ENCODE results near the gene NLGN4X. TPM values are rescaled to one million over a fixed set of nuclear protein-coding genes. Genes with fewer than 3 reads are reported as not detected.

Gene NLGN4X
- total and polyA plus RNA-seq, 8 donors: 0.11 to 1.4 (median 0.48) TPM

- intact Hi-C loops (cut with DNase I): no loop called here
- no peaks in the 10 kb centered on the region for H3K27me3 ChIP-seq
- TF ChIP-seq, protein P1, sequence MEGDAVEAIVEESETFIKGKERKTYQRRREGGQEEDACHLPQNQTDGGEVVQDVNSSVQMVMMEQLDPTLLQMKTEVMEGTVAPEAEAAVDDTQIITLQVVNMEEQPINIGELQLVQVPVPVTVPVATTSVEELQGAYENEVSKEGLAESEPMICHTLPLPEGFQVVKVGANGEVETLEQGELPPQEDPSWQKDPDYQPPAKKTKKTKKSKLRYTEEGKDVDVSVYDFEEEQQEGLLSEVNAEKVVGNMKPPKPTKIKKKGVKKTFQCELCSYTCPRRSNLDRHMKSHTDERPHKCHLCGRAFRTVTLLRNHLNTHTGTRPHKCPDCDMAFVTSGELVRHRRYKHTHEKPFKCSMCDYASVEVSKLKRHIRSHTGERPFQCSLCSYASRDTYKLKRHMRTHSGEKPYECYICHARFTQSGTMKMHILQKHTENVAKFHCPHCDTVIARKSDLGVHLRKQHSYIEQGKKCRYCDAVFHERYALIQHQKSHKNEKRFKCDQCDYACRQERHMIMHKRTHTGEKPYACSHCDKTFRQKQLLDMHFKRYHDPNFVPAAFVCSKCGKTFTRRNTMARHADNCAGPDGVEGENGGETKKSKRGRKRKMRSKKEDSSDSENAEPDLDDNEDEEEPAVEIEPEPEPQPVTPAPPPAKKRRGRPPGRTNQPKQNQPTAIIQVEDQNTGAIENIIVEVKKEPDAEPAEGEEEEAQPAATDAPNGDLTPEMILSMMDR (IDR thresholded peaks at IDR 0.05): no peak
- H3K9me3 ChIP-seq: no peaks in the 10 kb centered on the region
- no peaks in the 10 kb centered on the region for H3K36me3 ChIP-seq
- 64 to 66% methylated on average over 6 of the region's 6 CpGs for WGBS, 2 donors
- H3K4me1 ChIP-seq: no peaks in the 10 kb centered on the region
- no peak for FAIRE-seq
- H3K27ac ChIP-seq: no peak overlapping the region
- no peak overlapping the region for H3K4me3 ChIP-seq
- ATAC-seq: no peak
- no peak for DNase-seq
Measured at GRCh38 chrX:6149060-6149872, 79.4 kb downstream of the NLGN4X start.

DNA sequence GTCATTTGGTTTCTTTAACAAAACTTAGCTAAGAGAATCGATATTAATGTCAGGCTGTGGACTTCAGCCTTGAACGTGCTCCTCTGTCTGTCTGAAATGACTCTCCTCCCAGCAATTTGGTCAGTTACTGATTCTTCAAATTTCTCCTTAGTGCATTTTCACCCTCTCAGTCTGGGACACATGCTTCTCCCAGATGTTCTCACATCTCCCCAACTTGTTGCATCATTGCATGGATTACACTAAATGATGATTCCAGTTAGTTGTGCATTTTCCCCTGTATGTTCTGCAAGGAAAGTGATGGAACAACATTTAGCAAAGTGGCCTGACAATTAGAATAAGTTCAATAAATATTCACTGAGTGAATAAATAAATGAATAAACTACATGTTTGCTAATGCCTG is 94.4 kb downstream of the NLGN4X start:
- Histone ChIP-seq H3K4me3 (no peak overlapping the region), H3K36me3 (no peaks in the 10 kb centered on the region), H3K4me1 (no peaks in the 10 kb centered on the region), H3K27me3 (peaks cover 0 to 3% (median 0%) of the 10 kb centered on the region in 4 donors), H3K27ac (no peak overlapping the region), H3K9me3 (no peaks in the 10 kb centered on the region)
- intact Hi-C loops (cut with DNase I): no loop called here
- TF ChIP-seq, protein P1 (IDR thresholded peaks at IDR 0.05): no peak
- WGBS, 2 donors: 70 to 73% methylated on average over 2 of the region's 2 CpGs
- ATAC-seq: no peak
- FAIRE-seq: no peak
- no peak for DNase-seq

- no peak for ATAC-seq
- FAIRE-seq: no peak
- no peak overlapping the region for H3K27ac ChIP-seq
- 81 to 86% methylated on average over 5 of the region's 5 CpGs for WGBS, 2 donors
- TF ChIP-seq, protein P1 (IDR thresholded peaks at IDR 0.05): no peak
- H3K4me1 ChIP-seq: no peaks in the 10 kb centered on the region
- no peaks in the 10 kb centered on the region for H3K36me3 ChIP-seq
- intact Hi-C loops (cut with DNase I): no loop called here
- DNase-seq: no peak
- no peaks in the 10 kb centered on the region for H3K9me3 ChIP-seq
- no peak overlapping the region for H3K4me3 ChIP-seq
- H3K27me3 ChIP-seq: peaks cover 0 to 3% (median 0%) of the 10 kb centered on the region in 4 donors
Measured at GRCh38 chrX:6132970-6133369, 95.7 kb downstream of the NLGN4X start.

DNA sequence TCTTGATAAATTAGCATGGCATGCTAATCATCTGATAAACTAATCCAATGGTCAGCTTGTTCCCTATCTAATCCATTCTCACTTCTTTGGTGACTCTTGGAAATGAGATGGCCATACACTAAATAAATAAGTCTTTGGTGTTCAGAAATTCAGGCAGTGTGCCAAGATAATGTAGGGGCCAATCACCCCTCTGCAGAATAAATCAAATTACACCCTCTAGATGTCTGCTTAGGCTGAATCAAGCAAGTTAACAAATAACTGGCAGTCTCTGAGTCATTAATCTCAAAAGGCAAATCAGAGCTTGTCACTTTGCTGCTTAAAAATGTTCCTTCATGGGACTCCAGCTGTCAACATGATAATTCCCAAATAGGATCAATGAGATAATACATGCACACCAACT is 97.4 kb downstream of the NLGN4X start:
- FAIRE-seq: no peak
- no peak for ATAC-seq
- TF ChIP-seq, protein P1 (IDR thresholded peaks at IDR 0.05): no peak

DNA sequence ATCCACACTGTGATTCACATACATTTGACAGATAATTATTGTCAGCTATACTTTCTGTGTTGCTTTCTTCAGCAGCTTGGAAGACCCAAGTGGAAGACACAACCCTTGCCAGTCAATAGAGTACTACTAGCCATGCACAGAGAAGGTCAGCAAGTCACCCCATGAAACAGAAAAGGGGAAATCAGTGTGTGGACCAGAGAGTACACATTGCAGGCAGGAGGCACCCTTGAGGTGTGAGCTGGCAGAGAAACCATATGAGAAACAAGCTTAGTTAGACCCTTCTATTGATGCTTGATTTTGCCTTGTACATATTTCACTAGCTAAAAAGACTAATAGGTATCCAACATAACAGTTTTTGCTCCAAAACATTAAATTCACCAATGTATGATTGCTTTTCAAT is 99.5 kb downstream of the NLGN4X start:
- TF ChIP-seq, protein P1 (IDR thresholded peaks at IDR 0.05): no peak

More for the DNA sequence above, 97.4 kb downstream of the NLGN4X start:
- intact Hi-C loops (cut with DNase I): no loop called here
- Histone ChIP-seq H3K4me3 (no peak overlapping the region), H3K9me3 (no peaks in the 10 kb centered on the region), H3K27me3 (no peaks in the 10 kb centered on the region), H3K4me1 (no peaks in the 10 kb centered on the region), H3K36me3 (no peaks in the 10 kb centered on the region), H3K27ac (no peak overlapping the region)
- DNase-seq: no peak

More for the DNA sequence above, 99.5 kb downstream of the NLGN4X start:
- ATAC-seq (no peak), FAIRE-seq (no peak), DNase-seq (no peak)
- Histone ChIP-seq H3K27me3 (no peaks in the 10 kb centered on the region), H3K9me3 (no peaks in the 10 kb centered on the region), H3K4me1 (no peaks in the 10 kb centered on the region), H3K27ac (no peak overlapping the region), H3K36me3 (no peaks in the 10 kb centered on the region), H3K4me3 (no peak overlapping the region)
- intact Hi-C loops (cut with DNase I): no loop called here

Data from pancreas (tissue), 10 donors.